GM15510 (cell line): Measurements from ENCODE around the gene OR10H2.

Experiments used
- POLR2A ChIP-seq: IDR thresholded peaks from 3 replicates; pipeline ENCODE4 v1.6.1; 2011; ENCODE audit warnings: borderline replicate concordance; ENCODE audit not compliant: insufficient read length; ENCODE audit errors: extremely low read depth

OR10H2 gene, protein sequence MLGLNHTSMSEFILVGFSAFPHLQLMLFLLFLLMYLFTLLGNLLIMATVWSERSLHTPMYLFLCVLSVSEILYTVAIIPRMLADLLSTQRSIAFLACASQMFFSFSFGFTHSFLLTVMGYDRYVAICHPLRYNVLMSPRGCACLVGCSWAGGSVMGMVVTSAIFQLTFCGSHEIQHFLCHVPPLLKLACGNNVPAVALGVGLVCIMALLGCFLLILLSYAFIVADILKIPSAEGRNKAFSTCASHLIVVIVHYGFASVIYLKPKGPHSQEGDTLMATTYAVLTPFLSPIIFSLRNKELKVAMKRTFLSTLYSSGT

DNA sequence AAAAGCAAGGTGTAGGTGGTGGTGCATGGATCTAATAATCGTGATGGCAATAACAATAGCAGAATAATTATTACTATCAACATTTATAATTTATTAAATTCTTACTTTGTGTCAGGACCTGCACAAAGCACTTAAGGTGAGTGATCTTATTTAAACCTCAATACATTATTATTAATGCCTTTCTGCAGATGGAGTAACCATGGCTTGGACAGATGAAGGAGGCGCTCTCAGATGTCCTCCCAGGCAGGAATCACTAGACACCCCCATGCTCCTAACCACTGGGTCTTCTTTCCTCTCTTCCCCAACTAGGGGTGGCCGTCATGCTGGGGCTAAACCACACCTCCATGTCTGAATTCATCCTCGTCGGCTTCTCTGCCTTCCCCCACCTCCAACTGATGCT is at the start of gene OR10H2:
Gene OR10H2 (plus strand): TSS at position 301 of the 400 bp plus-strand sequence. CDS start 20 bp downstream, at position 321.
- TF ChIP-seq POLR2A: no peak

DNA sequence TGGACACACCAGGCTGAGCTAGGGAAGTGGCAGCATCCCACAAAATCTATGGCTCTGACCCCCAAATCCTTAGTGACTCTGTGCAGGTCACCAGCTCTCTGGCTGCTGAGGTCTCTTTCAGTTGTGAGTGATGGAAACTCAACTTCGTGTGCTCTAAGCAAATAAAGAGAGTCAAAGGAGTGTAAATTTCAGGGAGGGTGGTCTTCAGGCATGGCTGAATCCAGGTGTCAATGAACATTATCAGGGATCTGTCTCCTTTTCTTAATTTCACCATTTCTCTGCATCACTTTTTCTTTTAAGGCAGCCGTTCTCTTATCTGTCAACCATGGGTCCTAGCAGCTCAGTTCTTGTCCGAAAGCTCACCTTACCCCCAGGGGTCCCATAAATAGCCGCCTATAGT is 48.7 kb upstream of the OR10H2 start:
- TF ChIP-seq POLR2A: no peak

DNA sequence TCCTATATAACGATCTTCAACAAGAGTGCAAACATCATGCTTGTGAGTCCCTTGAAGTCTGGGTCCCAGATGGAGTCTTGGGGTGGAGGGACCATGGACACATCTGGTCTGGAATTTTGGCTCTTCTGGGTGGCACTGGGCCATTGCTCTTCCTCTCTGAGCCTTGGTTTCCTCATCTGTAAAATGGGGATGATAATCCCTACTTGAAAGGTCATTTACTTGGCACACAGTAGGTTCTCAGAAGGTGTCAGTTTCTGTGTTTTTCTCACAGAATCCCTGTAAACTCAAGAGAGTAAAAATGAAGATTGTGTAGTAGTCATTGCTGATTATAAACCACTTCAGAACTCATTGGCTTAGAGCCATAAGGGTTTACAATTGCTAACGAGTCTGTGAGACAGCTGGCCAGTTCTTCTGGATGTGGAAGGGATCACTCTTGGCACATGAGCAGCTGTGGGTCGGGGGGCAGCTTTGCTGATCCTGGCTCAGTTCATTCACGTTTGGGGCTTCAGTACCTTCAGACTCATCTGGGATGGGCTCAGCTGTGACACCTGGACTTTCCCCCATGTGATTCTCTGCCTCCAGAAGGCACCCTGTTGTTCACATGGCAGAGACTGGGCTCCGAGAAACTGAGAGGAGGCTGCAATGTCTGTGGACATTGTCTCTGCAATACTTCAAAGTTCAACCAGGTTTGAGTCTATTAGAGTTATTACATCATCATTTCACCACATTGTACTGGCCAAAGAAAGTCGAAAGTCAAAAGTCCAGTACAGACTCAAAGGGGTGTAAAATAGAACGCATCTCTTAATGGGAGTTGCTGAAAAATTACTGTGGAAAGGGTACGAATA is 47.1 kb upstream of the OR10H2 start:
- no peak for TF ChIP-seq POLR2A

DNA sequence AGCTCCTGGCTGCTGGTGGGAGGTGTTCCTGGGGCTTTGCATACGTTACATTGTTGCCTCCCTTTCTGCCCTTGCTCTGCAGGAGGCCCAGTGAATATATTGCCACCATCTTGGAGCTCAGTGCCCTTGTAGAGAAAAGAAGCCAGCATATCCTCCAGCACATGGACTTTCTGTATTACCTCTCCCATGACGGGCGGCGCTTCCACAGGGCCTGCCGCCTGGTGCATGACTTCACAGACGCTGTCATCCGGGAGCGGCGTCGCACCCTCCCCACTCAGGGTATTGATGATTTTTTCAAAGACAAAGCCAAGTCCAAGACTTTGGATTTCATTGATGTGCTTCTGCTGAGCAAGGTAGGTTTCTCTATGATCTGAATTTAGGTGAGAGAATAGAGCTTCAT is 44.4 kb upstream of the OR10H2 start:
- TF ChIP-seq POLR2A: no peak

DNA sequence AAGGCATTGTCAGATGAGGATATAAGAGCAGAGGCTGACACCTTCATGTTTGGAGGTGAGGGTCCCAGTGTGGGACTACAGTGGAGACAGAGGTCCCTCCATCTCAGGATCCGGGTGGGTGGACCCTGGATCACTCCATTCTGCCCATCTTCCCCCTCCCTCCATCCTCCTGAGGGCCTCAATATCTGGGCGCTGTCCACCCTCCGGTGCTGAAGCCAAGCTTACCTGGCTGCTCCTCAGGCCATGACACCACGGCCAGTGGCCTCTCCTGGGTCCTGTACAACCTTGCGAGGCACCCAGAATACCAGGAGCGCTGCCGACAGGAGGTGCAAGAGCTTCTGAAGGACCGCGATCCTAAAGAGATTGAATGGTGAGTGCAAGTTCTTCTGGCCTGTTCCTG is 43.0 kb upstream of the OR10H2 start:
- no peak for TF ChIP-seq POLR2A

DNA sequence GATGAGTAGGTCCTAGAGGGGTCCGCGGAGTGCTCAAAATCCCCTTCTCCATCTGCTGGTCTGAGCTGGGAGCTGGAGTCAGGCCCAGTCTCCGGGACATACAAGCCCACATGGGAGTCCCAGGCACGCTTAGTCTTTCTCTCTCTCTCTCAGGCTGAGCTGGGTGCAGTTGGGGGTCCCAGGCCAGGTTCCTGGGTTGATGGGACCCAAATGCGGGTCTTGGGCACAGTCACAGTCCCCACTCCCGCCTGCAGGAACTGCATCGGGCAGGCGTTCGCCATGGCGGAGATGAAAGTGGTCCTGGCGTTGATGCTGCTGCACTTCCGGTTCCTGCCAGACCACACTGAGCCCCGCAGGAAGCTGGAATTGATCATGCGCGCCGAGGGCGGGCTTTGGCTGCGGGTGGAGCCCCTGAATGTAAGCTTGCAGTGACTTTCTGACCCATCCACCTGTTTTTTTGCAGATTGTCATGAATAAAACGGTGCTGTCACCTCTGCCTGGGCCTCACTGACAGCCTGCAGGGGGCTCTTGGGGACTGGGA is 31.1 kb upstream of the OR10H2 start:
- TF ChIP-seq POLR2A: no peak

DNA sequence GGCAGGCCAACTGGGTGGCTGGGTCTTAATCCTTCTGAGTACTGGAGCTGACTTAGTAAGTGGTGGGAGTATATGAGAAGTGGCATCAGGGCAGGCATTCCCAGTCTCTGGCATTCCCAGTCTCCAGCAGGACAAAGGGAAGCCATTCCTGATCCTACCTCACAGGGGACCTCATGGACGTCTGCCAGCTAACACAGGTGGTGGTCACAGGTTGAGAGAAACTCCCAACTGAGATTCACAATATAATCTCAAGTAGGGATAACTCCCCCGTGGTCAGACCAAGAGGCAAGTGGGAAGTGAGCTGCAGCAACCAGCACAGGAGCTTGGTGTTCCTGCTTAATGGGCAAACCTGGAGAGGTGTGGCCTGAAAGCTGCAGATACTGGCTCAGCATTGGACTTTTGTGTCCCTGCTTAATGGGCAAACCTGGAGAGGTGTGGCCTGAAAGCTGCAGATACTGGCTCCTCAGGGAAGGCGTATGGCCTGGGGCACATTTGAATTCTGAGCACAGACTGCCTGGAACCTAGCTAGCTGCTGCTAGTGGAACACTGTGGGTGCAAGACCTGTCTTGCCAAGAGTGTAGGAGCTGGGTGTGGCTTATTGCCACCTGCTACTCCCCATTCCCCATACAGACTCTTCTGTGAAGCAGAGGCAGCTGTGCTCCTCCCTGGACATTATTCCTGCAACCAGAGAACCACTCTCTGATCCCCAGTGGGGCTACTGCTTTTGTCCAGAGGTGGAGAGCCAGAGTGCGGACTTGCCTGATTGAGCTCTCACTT is 25.9 kb upstream of the OR10H2 start:
- no peak for TF ChIP-seq POLR2A

DNA sequence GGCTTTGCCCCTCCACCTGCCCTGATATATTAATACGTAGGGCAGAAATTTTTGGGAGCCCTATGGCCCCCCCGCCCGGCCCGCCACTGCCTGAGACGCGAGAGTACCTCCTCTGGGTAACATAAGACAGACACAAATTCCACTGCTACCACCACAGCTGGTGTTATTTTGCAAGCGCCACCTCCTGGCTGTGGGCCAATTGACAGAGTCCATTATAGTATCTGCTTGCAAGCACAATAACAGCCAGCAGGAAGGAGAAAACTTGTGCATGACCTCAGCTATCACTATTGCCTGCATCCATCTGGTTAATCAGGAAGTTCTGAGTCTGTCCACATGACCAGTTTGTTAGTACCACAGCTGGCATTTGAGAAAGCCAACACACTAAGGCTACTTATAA is 25.3 kb upstream of the OR10H2 start:
- no peak for TF ChIP-seq POLR2A

DNA sequence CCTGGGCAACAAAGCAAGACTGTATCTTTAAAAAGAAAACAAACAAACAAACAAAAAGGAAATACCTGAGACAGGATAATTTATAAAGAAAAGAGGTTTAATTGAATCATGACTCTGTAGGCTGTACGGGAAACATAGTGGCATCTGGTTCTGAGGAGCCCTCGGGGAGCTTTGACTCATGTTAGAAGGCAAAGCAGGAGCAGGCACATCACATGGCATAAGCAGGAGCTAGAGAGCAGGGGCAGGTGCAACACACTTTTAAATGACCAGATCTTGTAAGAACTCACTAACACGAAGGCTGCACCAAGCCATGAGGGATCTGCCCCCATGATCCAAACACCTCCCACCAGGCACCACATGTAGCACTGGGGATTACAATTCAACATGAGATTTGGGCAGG is 13.2 kb upstream of the OR10H2 start:
- no peak for TF ChIP-seq POLR2A

DNA sequence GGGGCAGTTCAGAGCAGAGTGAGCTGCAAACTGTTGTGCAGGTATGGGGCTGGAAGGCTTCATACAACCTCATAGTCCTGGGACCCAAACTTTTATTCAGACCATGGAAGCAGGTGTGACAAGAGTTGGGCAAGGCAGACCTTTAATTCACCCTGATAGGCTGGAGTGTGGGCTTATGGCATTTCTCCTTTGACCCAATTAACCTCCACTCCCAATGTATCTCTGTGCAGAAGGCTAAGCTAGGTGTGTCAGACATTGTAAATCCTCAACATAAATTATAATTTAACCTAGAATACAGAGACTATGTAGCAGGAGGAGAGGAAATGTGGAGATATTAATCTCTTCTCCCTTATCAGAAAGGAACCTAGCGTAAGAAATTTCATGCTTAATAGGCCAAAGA is 12.2 kb upstream of the OR10H2 start:
- TF ChIP-seq POLR2A: no peak

DNA sequence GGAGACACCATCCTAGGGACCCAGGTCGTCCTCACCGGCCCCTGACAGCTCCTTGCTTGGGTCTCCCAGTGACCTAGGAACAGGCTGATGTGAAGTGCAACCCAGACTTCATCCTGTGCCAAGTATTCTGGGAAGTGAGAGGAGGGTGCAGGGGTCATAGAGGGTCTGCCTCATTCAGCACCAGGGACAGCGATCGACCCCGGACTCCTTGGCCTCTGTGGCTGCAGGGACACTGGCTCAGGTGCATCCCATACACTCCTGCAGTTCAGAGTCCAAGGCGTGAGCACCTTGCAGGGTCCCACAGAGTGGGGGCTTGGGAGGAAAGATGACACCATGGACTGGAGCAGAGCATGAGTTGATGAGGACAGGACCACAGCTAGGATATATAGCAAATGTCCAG is 10.0 kb upstream of the OR10H2 start:
- TF ChIP-seq POLR2A: no peak

DNA sequence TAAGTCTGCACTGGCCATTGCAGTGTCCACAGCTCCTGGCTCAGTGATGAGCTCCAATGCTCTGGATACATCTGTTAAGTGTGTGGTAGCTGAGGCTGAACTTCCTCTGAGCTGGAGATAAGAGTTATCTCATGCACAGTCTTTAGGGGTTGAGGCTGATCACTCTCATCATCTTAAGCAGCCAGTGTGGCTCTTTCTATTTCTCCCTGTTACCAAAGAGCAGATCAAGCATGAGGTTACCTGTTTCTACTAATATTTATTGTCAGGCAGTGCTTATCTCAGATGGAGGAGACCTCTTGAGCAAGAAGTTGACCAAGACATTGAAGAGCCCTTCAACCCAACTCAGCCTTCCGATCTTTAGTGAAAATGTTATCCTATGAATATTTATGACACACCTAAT is 6.6 kb upstream of the OR10H2 start:
- TF ChIP-seq POLR2A: no peak

DNA sequence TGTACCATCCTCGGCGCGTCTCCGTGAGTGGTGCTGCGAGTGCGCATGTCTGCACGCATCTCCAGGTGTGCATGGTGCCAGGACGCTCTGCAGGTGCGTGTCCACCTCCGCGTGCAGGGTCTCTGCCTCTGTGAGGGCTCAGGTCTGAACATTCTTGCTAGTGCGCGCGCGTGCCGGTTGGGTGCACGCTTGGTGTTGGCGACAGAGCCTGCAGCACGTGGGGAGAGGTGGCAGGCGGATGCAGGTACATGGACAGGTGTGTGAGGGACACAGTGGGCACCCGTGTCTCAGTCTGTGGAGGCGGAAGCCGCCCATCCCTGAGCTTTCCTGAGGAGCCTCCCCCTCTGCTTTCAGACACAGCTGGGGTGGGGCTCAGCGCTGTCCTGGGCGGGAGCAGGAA is 4.9 kb upstream of the OR10H2 start:
- TF ChIP-seq POLR2A: no peak

DNA sequence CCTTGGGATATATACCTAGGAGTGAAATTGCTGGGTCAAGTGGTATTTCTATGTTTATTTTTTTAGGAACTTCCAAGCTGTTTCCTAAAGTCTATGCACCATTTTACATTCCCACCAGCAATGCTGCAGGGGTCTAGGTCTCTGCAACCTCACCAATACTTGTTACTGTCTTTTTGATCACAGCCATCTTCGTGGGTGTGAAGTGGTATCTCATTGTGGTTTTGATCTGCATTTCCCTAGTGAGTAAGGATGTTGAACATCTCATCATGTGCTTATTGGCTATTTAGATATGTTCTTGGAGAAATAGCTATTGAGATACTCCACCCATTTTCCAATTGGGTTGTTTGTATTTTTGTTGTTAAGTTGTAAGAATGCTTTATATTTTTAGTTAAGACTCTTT is 2.7 kb downstream of the OR10H2 start:
- TF ChIP-seq POLR2A: no peak

DNA sequence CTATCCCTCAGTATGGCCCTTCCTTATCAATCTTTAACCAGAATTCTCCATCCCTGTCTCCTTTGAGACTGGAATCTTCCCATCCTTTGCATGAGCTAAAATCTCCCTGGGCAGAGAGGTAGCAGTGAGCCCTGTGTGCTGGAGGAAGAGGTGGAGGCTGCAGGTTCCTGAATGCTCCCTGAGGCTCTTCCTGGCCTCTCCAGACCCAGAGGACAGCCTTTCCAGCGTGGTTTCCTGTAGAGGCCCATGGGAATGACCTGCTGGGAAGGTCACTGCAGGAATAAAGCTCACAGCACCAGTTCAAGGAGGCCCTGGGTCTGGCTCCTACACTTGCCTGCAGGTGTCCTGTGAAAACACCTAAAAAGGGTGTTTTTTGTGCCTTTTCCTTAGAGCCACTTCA is 4.6 kb downstream of the OR10H2 start:
- TF ChIP-seq POLR2A: no peak
